ENCODE results near the gene KIF18A.

KIF18A gene

GRCh38 chr11:28026634-28027290 is 81.2 kb downstream of the KIF18A start:
- no peak for DNase-seq

GRCh38 chr11:28017816-28018215 is 90.1 kb downstream of the KIF18A start:
- DNase-seq = no peak

- DNase-seq = no peak
Measured at GRCh38 chr11:28011813-28012212, 96.1 kb downstream of the KIF18A start.

GRCh38 chr11:28009996-28010395 is 98.0 kb downstream of the KIF18A start:
- DNase-seq = no peak

DNA sequence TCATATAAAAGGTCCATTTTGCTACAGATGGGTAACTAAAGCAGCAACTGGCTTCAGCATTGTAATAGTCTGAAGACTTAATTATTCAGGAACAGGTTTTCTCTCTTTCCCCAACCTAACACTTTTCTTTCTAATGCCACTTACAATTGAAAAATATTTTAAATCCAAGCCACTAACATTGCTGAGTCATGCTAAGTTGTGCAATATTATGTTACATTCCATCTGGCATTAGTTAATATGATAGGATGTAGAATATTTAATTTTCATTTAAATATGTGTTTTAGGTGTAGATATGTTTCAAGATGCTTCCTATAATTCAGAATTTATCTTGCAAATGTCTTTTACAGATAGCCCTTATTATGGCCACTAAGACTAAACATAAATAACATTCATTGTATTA is 98.6 kb downstream of the KIF18A start:
- peak; percentile 38 for DNase-seq

DNA sequence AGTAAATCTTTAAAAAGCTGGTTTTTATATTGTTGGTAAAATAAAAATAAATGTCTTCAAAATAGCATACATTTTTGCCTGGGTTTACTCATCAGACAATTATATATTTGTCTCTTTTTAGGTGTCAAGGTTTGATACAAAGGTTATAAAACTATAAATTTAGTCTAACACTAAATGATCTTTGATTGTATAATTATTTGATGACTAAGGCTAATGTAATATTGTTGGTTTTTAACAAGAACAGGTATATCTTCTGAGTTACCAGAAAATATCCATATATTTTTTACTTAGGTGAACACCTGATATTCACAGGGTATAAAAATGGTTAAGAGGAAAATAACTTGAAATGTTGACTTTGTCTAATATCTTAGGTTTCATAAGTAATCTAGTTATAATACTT is 104.3 kb downstream of the KIF18A start:
- DNase-seq = no peak

- no peak for DNase-seq
Measured at GRCh38 chr11:27998552-27998951, 109.4 kb downstream of the KIF18A start.

DNA sequence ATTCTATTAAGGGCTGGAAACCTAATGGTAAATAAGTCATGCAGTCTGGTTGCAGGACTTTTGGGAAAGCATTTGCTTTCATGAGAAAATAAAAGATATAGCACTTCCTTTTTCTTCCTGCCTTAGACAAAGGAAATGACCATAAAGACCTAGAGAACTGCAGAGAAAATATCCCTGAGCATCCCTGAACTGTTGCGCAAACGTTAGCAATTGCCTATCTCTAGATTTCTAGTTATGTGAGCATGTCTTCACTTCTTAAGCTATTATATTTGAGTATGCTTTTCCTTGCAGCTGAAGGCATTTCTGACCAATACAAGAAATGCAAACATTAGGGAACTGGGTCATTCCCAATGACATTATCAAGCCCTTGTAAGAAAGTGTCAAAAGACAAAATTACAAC is 110.6 kb downstream of the KIF18A start:
- no peak for DNase-seq

DNA sequence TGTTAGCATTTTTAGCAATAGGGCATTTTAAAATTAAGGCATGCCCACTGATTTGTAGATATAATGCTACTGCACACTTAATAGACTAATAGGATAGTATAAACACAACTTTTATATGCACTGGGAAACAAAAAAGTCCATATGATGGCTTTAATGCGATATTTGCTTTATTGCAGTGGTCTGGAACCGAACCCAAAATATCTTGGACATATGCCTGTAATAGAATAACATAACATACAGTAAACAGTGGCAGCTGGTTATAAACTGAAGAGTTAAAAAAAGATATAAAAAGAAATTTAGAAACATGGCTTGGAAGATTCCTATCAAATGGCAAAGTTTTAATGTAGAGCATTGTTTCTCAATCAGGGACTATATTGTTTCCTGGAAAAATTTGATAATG is 111.9 kb downstream of the KIF18A start:
- no peak for DNase-seq

- DNase-seq = no peak
Measured at GRCh38 chr11:27995083-27995482, 112.9 kb downstream of the KIF18A start.

- no peak for DNase-seq
Measured at GRCh38 chr11:27991736-27992135, 116.2 kb downstream of the KIF18A start.

DNA sequence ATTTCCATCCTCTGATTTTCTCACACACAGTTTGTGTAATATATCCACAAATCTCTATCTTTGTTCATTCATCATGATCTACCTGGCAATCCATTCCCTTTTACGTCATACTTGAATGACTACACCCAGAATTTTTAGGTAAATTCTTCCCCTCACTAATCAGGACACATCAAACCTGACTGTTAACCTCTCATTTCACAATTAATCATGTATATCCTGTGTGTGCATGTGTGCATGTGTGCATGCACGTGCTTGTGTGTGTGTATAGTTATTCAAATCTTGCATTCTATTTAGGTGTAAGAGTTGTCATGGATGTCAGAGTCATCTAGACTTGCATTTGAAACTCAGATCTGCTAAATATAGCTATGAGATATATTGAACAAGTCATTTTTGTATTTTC is 130.4 kb downstream of the KIF18A start:
- no peak for DNase-seq

GRCh38 chr11:27977031-27977430 is 130.9 kb downstream of the KIF18A start:
- DNase-seq = no peak

DNA sequence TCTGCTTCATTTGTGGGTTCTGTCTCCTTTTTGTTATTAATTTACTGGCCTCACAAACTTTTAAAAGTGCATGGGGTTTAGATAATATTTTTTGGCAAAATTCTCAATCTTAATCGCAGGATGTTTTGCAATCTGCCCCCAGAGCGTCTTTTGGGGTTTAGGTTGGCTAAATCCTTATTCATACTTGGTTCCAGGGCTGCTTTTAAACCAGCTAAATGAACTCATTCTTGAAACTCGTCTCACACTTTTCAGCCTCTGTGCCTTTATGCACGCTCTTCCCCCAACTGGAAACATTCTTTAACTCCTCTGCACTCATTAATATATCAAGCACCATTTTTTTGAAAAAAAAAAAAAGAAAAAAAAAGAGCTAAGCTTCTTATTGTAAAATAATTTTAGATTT is 131.7 kb downstream of the KIF18A start:
- no peak for DNase-seq

DNA sequence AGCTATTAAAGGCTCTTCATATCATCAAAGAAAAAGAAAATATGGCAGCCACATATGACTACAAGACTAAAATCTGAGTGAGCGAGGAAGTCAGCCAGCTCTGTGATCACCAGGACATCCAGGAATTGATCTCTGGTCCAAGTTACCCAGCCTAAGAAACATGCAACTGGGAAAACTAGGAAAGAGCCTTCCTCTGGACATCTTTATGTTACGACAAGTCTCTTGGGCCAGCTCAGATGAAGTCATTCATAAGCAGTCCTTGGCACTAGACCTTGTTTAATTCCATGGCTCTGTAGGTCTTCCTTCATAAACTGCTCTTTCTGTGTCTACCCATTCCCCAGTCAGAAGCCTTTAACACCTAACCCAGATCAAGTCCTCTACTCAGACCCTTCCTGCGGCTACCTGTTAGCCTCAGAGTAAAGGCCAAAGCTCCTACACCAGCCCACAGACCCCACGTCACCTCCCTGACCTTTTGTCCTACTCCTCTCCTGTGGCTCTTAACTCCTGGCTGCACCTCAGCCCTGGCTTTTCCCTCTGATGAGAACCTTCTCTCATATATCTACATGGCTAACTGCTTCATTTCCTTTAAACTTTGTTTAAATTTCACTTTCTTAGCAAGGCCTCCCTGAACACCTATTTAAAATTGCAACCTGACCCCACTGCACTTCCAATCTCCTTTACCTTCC is 134.0 kb downstream of the KIF18A start:
- no peak for DNase-seq

- no peak for DNase-seq
Measured at GRCh38 chr11:27972522-27973170, 135.3 kb downstream of the KIF18A start.

GRCh38 chr11:27971171-27971570 is 136.8 kb downstream of the KIF18A start:
- no peak for DNase-seq

All from NCI-H2171 treated with DMSO at 0.1 percent for 48 hours (cell line).